HG03354 (cell line): Measurements from ENCODE around the gene TTC19.
"Not testable (repeated sequence)": the region's sequence is repeated elsewhere in the genome, so short reads cannot be mapped to it uniquely, and the experiment has no call there.

Experiments
- ATAC-seq: cut with Tn5 transposase; IDR thresholded peaks from one replicate; pipeline ENCODE4 v1.9.1; 2021; ENCODE audit warnings: mild to moderate bottlenecking; ENCODE audit not compliant: unreplicated experiment, poor library complexity, severe bottlenecking

Gene TTC19

DNA sequence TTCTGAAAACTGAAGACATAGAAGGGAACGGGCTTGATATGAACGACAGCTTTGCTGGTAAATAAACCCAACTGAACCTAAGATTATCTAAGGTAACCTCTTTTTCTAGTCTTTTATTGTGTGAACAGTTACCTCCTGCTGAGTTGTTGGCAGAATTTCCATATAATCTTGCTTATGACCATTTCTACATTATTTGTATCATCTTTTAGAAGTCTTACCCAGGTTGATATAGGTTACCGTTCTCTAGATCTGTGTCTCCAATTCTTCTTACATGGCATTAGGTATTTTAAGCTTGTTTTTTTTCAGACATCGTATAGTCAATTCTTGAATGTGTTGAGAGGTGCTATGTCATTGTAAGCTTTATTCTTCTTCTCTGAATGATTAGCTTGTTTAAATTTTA lies 24.3 kb downstream of the TTC19 start:
- no peak for ATAC-seq

DNA sequence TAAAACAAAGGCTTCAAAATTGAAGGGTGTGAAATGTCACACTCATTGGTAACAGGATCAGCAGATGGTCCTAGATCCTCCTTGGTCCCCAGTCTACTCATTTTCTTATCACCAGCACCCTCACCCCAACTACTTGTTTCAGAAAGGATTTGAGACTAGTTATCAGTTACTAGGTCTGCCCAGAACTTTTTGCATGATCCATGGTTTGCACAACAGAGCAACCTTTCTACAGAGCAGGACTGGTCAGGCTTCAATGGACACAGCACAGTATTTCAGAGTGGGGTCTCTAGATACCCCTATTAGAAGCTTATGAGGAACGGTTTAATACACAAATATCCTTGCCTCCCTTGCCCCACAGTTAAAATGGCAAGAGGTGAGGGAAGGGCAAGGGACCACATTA lies 25.6 kb downstream of the TTC19 start:
- ATAC-seq: no peak

DNA sequence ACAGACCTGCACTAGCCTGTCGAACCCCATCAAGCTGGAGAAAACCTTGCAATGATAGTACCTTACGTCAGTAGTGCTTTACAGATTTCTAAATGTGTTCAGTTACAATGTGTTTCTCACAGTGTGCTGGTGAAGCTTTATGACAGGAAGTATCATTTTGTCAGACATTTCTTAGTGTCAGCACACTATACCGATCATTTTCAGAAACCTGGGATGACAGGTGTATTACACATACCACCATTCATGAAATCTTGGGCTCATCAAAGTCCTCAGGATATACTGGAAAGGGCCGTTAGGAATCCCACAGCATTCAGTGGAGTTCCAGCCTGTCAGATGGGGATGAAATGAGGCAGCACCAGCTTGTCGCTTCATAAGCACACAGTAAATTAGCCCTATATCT lies 27.3 kb downstream of the TTC19 start:
- ATAC-seq: no peak

DNA sequence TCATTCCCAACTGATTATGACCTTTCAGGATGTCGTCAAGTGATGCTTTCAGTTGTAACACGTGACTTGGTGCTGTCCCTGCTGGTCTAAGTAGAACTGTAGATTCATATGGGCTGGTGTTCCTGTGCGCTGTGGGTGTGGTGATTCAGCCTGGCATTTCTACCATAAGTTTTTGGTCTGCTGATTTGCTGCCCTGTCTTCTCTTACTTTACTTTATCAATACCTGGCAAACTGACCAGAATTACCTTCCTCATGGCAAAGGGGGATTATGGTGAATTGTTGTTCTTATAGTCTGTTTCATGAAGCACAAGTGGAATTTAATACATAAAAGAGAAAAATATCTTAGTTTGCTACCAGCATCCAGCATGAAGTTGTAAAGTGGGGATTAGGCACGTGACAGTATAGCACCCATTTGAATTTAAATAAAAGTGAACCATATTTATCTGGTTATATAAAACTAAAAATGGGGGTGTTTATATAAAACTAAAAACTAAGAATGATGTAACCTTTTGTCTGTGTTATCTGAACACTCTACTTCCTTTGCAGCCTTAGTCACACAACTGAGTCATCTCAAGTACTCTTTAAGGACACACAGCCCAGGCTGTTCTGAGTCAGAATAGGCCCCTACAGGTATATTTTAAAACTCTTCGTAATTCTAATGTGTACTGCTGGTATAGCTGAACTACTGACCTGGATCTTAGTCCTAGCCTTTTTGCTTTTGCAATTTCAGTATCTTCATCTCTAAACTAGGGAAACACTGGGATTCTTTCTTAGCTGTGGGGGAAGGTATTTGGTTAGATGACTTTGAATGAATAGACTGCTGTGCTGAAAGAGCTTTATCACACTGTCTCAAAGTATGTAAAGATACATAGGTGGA lies 28.3 kb downstream of the TTC19 start:
- ATAC-seq: peak; percentile 74

DNA sequence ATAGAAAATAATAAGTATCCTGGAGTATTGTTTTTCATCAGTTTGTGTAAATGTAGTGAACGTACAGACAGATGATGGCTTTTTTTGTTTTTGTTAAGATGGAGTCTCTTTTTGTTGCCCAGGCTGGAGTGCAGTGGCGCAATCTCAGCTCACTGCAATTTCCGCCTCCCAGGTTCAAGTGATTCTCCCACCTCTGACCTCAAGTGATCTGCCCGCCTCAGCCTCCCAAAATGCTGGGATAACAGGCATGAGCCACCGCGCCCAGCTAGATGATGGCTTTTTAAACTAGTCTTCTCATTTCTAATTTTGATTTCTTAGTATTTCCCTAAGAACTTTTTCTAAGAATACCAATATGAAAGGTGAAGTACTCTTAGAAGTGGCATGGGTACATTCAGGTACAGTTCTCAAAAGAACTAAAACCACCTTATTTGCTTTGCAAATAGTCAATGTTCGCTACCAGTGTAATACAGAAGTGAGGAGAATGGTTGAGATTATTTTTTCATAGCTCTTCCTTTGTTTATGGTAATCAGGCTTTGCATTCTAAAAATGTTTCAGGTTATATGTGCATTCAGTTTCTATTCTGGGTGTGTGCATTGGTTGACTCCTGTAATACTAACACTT lies 34.2 kb downstream of the TTC19 start:
- no peak for ATAC-seq

DNA sequence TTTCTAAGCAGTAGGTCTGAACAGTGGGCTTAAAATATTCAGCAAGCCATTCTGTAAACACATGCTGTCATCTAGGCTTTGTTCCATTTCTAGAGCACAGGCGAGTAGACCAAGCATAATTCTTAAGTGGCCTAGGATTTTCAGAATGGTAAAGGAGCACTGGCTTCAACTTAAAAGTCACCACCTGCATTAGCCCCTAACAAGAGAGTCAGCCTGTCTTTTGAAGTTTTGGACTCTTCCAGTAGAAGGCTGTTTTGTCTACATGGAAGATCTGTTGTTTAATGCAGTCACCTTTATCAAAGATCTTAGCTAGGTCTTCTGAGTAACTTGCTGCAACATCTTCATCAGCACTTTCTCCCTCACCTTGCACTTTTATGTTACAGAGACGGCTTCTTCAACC lies 36.6 kb downstream of the TTC19 start:
- ATAC-seq: no peak

DNA sequence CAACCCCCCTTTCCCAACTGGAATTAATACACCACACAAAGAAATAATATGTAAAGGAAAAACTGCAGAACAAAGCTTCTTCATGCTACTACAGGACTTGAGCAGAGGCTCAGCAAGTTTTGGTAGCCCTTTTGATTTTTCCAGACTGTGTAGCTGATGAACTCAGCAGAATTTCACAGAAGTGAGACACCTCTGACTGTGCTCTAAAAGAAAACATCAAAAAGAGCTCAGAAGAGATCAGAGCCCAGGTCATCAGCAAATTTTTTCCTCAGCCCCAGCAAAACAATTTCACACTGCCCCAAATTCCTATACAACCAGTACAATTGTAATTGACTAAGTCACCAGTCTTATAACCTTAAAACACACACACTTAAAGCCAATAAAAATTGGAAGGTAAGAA lies 38.0 kb downstream of the TTC19 start:
- ATAC-seq: no peak

DNA sequence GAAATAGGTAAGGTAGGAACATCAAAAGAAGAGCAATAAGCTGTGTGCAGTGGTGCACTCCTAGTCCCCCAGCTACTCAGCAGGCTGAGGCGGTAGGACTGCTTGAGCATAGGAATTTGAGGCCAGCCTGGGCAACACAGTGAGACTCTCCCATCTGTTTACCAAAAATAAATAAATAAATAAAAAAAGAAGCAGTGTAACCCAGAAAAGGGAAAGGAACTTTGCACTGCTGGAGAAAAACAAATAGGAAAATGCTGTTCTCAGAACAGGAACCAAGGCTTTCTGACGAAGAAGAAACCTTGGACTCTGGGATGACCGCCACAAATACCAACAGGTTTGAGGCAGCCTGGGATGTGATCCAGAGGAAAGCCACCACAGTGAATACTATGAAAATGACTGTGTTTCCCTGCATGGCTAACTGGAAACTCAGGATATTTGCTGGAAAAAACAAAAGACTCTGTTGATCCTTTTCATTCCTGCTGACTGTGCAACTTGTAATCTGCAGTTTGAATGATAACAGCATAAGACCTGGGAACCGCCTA lies 41.2 kb downstream of the TTC19 start:
- ATAC-seq: no peak

DNA sequence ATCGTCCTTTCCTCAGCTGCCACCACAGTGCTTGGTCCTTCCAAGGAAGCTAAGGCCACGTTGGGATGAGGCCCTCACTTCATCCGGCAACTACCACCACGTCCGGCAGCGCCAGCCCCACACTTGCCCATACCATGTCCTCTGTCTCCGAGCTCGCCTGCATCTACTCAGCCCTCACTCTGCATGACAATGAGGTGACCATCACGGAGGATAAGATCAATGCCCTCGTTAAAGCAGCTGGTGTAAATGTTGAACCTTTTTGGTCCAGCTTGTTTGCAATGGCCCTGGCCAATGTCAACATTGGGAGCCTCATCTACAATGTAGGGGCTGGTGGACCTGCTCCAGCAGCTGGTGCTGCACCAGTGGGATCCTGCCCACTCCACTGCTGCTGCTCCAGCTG lies 44.9 kb downstream of the TTC19 start:
- ATAC-seq: no peak

DNA sequence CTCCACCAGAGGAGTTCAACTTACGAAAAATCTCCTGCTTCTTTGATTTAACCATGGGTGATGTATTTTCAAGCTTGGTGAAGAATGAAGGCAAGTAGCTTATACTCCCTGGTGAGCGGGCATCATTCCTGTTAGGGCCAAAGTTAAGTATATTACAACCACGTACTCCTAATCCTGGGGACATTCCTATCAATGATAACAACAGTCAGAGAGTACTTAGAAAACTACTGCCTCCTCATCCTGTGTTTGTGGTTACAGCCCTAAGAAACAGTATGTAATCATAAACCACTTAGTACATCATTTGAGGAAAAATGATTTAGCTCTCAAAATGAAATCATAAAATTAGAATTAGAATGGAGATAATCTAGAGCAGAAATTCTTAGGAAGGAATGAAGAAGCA lies 47.3 kb downstream of the TTC19 start:
- no peak for ATAC-seq

DNA sequence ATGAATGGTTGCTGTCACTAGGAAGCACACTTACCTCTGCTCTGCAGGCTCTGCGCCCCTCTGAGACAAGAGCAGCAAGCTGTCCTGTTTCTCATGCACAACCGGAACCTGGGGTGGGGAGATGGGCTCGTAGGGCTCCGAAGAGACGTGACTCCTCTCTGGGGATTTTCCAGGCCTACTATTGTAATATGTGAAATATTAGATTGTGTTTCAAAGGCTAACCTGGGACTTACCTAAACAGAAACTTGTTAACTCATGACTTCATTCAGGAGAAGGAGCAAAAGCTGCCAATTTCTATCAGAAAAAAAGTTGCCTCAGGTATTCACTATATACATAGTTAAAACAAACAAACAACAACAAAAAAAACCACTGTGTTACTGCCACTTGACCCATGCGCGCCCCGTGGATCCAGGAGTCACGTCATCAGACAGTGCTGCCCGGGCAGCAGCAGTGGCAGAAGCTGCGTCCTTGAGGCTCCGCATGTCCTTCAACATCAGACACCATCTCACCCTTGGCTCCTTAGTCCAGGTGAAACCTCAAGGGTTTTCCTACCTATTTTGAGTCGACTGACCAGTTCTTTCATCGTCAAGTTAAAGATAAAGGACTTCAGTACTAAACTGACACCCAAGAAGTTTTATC lies 49.3 kb downstream of the TTC19 start:
- no peak for ATAC-seq

DNA sequence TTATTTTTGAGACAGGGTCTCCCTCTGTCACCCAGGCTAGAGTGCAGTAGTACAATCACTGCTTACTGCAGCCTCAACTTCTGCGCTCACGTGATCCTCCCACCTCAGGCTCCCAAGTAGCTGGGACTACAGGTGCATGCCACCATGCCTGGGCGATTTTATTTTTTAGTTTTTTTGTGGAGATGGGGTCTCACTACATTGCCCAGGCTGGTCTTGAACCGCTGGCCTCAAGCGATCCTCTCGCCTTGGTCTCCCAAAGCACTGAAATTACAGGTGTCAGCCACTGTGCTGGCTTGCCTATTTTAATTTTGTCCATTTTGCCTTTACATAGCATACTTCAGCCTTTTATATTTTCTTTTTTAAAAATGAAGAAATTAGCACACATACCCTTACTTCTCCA lies 51.2 kb downstream of the TTC19 start:
- ATAC-seq: no peak

DNA sequence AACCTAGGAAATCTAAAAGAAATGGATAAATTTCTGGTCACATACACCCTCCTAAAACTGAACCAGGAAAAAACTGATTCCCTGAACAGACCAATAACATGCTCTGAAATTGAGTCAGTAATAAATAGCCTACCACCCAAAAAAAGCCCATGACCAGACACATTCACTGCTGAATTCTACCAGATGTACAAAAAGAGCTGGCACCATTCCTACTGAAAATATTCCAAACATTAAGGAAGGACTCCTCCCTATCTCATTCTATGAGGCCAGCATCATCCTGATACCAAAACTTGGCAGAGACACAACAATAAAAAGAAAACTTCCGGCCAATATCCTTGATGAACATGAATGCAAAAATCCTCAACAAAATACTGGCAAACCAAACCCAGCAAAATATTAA lies 52.9 kb downstream of the TTC19 start:
- no peak for ATAC-seq

DNA sequence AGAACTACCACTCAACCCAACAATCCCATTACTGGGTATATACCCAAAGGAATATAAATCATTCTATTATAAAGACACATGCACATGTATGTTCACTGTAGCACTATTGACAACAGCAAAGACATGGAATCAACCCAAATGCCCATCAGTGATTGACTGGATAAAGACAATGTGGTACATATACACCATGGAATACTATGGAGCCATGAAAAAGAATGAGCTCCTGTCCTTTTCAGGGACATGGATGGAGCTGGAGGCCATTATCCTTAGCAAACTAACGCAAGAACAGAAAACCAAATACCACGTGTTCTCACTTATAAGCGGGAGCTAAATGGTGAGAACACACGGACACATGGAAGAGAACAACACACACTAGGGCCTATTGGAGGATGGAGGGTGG lies 55.5 kb downstream of the TTC19 start:
- not testable (repeated sequence) for ATAC-seq

DNA sequence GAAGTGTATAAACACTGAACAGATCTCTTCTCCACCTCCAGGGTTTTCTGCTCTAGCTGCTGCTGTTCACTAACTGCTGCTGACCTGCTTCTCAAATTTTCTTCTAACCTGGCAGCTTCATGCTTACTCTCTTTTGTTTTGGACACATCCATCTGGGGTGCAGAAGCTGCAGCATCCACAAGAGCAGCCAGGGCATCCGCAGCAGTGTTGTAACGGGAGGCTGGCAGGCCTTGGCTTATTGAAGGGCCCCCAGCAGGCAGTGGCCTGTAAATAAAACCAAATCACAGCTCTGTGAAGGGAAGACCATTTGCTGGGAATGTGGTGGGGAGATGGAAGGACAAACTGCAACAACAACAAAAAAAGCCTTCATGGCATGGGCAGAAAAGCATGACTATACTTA lies 62.0 kb downstream of the TTC19 start:
- no peak for ATAC-seq

DNA sequence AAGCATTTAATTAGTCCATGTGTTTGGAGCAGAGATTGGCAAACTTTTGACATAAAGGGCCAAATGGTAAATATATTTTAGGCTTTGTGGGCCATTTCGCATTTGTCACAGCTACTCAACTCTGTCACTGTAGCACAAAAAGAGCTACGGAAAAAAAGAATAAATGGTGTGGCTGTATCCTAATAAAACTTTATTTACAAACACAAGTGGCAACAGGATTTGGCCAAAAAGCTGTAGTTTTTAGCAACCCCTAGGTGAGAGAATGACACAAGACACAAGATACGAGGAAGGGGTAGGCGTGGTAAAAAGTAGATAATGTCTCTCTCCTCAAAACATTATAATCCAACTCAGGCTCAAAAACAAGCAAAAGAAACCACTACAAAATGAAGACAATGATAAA lies 66.5 kb downstream of the TTC19 start:
- ATAC-seq: no peak

DNA sequence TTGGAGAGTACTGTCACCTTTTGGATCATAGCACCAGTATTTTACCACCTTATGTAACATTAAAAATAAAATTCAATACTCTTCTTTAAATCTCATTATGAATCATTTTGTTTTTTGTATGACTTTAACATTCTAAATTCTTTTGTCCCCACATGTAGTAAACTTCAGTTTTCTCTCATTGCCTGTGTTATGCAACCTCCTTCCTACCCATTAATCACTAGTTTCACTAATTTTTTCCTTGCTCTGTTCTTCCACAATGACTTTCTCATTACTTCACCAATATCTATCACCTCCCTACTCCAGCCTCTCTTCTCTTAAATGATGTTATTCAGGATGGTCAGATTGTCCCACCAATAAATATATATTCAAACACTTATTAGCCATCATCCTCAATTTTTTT lies 68.7 kb downstream of the TTC19 start:
- ATAC-seq: no peak

DNA sequence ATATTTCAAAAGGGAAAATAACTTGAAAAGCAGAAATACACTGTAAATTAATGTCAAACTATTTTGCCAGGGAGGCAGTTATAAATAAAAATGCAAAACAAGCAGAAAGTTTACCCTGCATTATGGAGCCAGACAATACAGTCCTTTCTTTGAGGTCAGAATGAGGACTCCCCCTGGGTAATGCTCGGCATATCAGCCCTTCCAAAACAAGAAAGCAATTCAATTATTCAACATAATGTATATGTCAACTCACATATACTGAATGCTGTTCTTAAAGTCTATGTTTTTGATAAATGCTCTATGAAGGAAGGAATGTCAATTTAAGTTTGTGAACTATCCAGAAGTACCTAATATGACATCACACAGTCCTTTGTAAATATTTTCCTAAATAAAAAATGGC lies 72.4 kb downstream of the TTC19 start:
- ATAC-seq: no peak

DNA sequence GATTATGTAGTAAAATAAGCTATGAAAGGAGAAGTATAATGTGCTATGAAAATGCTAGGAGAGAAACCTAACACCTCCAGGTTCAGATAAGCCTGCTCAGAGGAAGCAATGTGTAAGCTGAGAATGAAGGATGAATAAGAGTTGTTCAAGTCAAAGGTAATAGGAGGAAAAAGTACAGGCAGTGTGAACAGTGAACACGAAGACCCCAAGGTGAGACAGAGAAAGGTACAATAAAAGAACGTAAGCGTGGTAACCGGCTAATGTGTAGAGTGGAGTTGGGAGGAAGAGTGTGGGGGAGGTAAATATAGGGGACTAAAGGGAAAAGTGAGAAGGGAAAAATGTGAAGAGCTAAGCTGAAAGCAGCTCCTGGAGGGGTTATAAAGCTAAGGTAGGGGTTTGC lies 74.2 kb downstream of the TTC19 start:
- ATAC-seq: no peak

DNA sequence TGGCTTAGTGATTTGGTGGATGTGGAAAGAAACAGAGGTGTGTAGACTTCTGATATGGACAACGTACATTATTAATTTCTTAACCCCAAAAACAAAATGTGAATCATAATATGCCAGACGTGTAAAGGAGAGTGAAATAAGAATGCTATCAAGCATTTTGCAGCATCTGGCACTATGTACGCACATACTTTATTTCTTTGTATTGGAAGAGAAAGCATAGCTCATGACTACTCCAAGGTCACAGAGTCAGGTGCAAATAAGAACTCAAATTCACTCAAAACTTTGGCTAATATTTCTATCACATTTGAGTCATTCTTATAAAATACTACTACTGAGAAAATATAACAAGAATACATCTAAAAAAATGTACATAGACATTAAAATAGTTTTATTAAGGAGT lies 74.8 kb downstream of the TTC19 start:
- ATAC-seq: no peak

DNA sequence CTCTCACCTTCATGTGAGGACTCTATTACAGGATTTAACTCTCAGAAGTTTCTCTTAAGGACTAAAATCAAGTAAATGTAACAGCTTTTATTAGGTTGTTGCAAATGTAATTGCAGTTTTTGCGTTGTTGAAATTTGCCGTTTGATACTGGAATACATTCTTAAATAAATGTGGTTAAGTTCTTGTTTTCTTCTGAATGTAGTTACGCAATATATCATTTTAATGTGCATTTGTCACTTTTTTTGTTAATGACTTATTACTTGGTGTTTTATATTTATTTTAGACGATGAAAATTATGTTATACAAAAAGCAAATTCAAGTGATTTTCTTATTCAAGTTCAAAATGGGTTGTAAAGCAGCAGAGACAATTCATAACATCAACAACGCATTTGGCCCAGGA lies 76.3 kb downstream of the TTC19 start:
- no peak for ATAC-seq
